SK-N-SH treated with all-trans-retinoic acid at 6 μM for 48 hours (cell line): ENCODE results near the gene TTLL10.

Experiments
- ATAC-seq: fragments of 200-7000 bp; cut with Tn5 transposase; 3 replicates; pipeline ENCODE4 v1.9.1; 2020; ENCODE audit warnings: mild to moderate bottlenecking, moderate library complexity
- ARNTL ChIP-seq: fragments of 450-650 bp; formaldehyde crosslinking; IDR thresholded peaks from 2 replicates; pipeline ENCODE4 v1.5.0; 2020; ENCODE audit warnings: low read depth, mild to moderate bottlenecking, moderate library complexity, borderline replicate concordance
- CSRNP3 ChIP-seq: fragments of 250-450 bp; sonication (Bioruptor Pico); IDR thresholded peaks from 2 replicates; pipeline ENCODE4 v1.5.1; 2021; ENCODE audit warnings: mild to moderate bottlenecking, moderate library complexity
- ESRRG ChIP-seq: fragments of 250-450 bp; sonication (Bioruptor Pico); IDR thresholded peaks from 2 replicates; pipeline ENCODE4 v1.6.1; 2021; ENCODE audit warnings: mild to moderate bottlenecking
- GLIS3 ChIP-seq: fragments of 250-450 bp; sonication (Bioruptor Pico); IDR thresholded peaks from 2 replicates; pipeline ENCODE4 v1.5.0; 2020; ENCODE audit warnings: mild to moderate bottlenecking, moderate library complexity
- ISL1 ChIP-seq: fragments of 250-450 bp; sonication (Bioruptor Pico); IDR thresholded peaks from 2 replicates; pipeline ENCODE4 v2.1.2; 2022; ENCODE audit warnings: mild to moderate bottlenecking, moderate library complexity
- OSR1 ChIP-seq: fragments of 250-450 bp; sonication (Bioruptor Pico); IDR thresholded peaks from 2 replicates; pipeline ENCODE4 v1.8.0; 2022; ENCODE audit warnings: moderate library complexity, mild to moderate bottlenecking, inconsistent platforms
- PATZ1 ChIP-seq: fragments of 250-450 bp; sonication (Bioruptor Pico); IDR thresholded peaks from 2 replicates; pipeline ENCODE4 v1.8.0; 2020; ENCODE audit warnings: mild to moderate bottlenecking, moderate library complexity, borderline replicate concordance
- POU6F1 ChIP-seq: fragments of 250-450 bp; sonication (Bioruptor Pico); IDR thresholded peaks from 2 replicates; pipeline ENCODE4 v1.8.0; 2021; ENCODE audit warnings: low read depth, mild to moderate bottlenecking, moderate library complexity, borderline replicate concordance
- RARB ChIP-seq: fragments of 250-450 bp; sonication (Bioruptor Pico); IDR thresholded peaks from 2 replicates; pipeline ENCODE4 v1.8.0; 2021; ENCODE audit warnings: mild to moderate bottlenecking, moderate library complexity
- SNAI2 ChIP-seq: fragments of 250-450 bp; sonication (Bioruptor Pico); IDR thresholded peaks from 2 replicates; pipeline ENCODE4 v1.5.0; 2020; ENCODE audit warnings: mild to moderate bottlenecking, moderate library complexity
- TCF4 ChIP-seq: fragments of 250-450 bp; sonication (Bioruptor Pico); IDR thresholded peaks from 2 replicates; pipeline ENCODE4 v1.8.0; 2021; ENCODE audit warnings: mild to moderate bottlenecking, moderate library complexity, borderline replicate concordance
- TOX ChIP-seq: fragments of 250-450 bp; sonication (Bioruptor Pico); IDR thresholded peaks from 2 replicates; pipeline ENCODE4 v1.8.0; 2021; ENCODE audit warnings: mild to moderate bottlenecking, moderate library complexity, borderline replicate concordance
- ZC3H10 ChIP-seq: fragments of 250-450 bp; sonication (Bioruptor Pico); IDR thresholded peaks from 2 replicates; pipeline ENCODE4 v1.5.1; 2021; ENCODE audit warnings: mild to moderate bottlenecking, moderate library complexity
- ZFP3 ChIP-seq: fragments of 250-450 bp; sonication (Bioruptor Pico); IDR thresholded peaks from 2 replicates; pipeline ENCODE4 v1.5.0; 2020; ENCODE audit warnings: mild to moderate bottlenecking, moderate library complexity
- ZFP30 ChIP-seq: fragments of 450-650 bp; formaldehyde crosslinking; IDR thresholded peaks from 2 replicates; pipeline ENCODE4 v1.5.0; 2022; ENCODE audit warnings: mild to moderate bottlenecking, moderate library complexity
- ZNF565 ChIP-seq: fragments of 450-650 bp; formaldehyde crosslinking; conservative IDR thresholded peaks from 2 replicates; pipeline ENCODE4 v1.5.0; 2020; ENCODE audit warnings: low read depth, mild to moderate bottlenecking, moderate library complexity
- ZNF8 ChIP-seq: fragments of 450-650 bp; formaldehyde crosslinking; IDR thresholded peaks from 2 replicates; pipeline ENCODE4 v1.5.0; 2020; ENCODE audit warnings: mild to moderate bottlenecking, moderate library complexity
- TF ChIP-seq, protein P1 (sequence below): fragments of 250-450 bp; sonication (Bioruptor Pico); IDR thresholded peaks from 2 replicates; pipeline ENCODE4 v1.5.0; 2020; ENCODE audit warnings: mild to moderate bottlenecking, moderate library complexity
- TF ChIP-seq, protein P2 (sequence below): fragments of 250-450 bp; sonication (Bioruptor Pico); IDR thresholded peaks from 2 replicates; pipeline ENCODE4 v1.5.1; 2020; ENCODE audit warnings: low read depth, mild to moderate bottlenecking, moderate library complexity

The TTLL10 gene

DNA sequence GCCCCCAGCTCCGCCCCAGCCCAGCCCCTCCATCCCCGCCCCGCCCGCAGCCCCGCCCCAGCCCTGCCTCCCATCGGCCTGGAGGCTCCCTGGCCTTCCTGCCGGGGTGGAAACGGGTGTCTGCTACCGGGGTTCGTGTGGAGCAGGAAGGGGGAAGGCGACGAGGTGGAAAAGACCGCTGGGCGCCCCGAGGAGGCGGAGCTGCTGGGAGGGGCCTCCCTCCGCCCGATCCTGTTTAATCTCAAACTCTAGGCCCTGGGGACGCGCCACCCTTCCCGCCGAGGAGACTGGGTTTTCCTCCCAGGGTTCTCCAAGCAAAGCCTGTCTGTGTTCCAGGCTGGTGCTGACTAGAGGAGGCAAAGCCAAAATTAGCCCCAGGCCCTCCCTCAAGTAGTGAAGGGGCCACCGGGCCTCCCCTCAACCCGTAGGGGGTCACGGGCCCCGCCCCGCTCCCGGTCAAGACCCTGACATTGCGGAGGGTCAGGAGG lies 16.2 kb upstream of the TTLL10 start:
- no peak for TF ChIP-seq CSRNP3
- peak; percentile 94 for ATAC-seq

DNA sequence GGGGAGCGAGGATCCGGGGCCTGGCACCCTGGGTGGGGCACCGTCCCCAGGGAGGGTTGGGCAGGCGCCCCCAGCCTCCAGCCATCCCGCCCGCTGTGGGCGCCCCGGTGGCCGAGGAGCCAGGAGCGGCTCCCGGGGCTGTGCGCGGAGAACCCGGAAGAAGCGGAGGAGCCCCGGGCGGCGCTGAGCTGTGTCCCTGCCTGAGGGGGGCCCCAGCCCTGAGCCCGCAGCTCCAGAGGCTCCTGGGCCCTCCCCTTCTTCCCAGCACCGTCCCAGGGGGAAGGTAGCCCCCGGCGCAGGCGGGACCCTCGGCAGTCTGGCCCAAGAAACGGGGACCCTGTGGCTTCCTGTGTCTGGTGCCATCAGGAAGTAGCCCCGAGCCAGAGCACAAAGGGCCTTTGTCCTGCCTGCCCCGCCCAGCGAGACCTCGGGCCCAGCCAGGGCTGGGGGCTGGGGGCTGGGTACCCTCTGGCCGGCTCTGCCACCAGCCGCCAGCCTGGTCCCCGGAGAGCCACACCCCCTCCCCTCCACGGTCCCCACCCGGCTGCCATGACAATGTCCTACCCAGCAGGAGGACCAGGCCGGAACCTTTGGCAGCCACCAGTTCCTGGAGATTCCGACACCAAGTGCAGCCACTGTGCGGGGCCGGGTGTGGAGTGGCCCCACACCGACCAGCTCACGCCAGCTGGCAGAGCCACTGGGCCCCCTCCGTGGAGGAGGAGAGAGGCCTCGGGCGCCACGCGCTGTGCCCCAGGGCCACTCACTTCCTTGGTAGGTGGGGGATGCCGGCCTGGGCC lies 15.6 kb upstream of the TTLL10 start:
- ATAC-seq: peak; percentile 8; the same call in 2 of the 3 replicates
- no peak for TF ChIP-seq ZFP30
- TF ChIP-seq TOX: no peak
- no peak for TF ChIP-seq ZFP3 (CRISPR knock-in tag)
- TF ChIP-seq, protein P1, sequence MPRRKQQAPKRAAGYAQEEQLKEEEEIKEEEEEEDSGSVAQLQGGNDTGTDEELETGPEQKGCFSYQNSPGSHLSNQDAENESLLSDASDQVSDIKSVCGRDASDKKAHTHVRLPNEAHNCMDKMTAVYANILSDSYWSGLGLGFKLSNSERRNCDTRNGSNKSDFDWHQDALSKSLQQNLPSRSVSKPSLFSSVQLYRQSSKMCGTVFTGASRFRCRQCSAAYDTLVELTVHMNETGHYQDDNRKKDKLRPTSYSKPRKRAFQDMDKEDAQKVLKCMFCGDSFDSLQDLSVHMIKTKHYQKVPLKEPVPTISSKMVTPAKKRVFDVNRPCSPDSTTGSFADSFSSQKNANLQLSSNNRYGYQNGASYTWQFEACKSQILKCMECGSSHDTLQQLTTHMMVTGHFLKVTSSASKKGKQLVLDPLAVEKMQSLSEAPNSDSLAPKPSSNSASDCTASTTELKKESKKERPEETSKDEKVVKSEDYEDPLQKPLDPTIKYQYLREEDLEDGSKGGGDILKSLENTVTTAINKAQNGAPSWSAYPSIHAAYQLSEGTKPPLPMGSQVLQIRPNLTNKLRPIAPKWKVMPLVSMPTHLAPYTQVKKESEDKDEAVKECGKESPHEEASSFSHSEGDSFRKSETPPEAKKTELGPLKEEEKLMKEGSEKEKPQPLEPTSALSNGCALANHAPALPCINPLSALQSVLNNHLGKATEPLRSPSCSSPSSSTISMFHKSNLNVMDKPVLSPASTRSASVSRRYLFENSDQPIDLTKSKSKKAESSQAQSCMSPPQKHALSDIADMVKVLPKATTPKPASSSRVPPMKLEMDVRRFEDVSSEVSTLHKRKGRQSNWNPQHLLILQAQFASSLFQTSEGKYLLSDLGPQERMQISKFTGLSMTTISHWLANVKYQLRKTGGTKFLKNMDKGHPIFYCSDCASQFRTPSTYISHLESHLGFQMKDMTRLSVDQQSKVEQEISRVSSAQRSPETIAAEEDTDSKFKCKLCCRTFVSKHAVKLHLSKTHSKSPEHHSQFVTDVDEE (CRISPR knock-in tag): no peak
- no peak for TF ChIP-seq ISL1 (CRISPR knock-in tag)
- TF ChIP-seq, protein P2, sequence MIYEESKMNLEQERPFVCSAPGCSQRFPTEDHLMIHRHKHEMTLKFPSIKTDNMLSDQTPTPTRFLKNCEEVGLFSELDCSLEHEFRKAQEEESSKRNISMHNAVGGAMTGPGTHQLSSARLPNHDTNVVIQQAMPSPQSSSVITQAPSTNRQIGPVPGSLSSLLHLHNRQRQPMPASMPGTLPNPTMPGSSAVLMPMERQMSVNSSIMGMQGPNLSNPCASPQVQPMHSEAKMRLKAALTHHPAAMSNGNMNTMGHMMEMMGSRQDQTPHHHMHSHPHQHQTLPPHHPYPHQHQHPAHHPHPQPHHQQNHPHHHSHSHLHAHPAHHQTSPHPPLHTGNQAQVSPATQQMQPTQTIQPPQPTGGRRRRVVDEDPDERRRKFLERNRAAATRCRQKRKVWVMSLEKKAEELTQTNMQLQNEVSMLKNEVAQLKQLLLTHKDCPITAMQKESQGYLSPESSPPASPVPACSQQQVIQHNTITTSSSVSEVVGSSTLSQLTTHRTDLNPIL (CRISPR knock-in tag): no peak
- no peak for TF ChIP-seq GLIS3
- TF ChIP-seq ZC3H10 (CRISPR knock-in tag): no peak
- TF ChIP-seq CSRNP3: no peak
- no peak for TF ChIP-seq TCF4 (CRISPR knock-in tag)
- TF ChIP-seq PATZ1 (CRISPR knock-in tag): no peak
- TF ChIP-seq ZNF565: no peak
- no peak for TF ChIP-seq POU6F1 (CRISPR knock-in tag)
- no peak for TF ChIP-seq ESRRG (CRISPR knock-in tag)
- TF ChIP-seq ZNF8 (CRISPR knock-in tag): no peak
- TF ChIP-seq RARB (CRISPR knock-in tag): no peak
- TF ChIP-seq ARNTL: no peak
- TF ChIP-seq OSR1 (CRISPR knock-in tag): no peak
- no peak for TF ChIP-seq SNAI2
